ENCODE results near the gene SLC29A3.
"Not testable (repeated sequence)": the region's sequence is repeated elsewhere in the genome, so short reads cannot be mapped to it uniquely, and the experiment has no call there.

Gene SLC29A3

GRCh38 chr10:71347587-71348395, 28.7 kb downstream of the SLC29A3 start:
- DNase-seq, result no peak

GRCh38 chr10:71348850-71349249, 29.8 kb downstream of the SLC29A3 start:
- DNase-seq, result no peak

GRCh38 chr10:71349406-71349805, 30.3 kb downstream of the SLC29A3 start:
- no peak for DNase-seq

- DNase-seq, result no peak
Observed at GRCh38 chr10:71351087-71351486, 32.0 kb downstream of the SLC29A3 start.

GRCh38 chr10:71351628-71352319, 32.7 kb downstream of the SLC29A3 start:
- DNase-seq, result no peak

DNA sequence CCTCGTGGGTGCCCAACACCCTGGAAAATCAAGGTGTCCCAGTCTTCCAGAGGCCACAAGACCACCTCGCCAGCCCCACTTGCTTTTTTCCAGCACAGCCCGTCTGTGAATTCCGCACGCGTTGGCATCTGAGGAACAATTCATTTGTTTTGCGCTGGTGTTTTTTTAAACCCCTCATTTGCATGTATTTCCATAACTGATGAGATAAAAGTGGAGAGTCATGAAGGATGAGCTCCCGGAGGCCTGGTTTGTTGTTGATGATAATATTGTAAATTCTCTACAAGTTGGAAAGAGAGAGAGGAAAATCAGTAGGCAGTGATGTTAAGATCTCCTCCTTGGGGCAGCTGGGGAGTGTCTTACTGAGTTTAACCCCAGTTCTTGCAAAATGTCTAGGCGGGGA, 34.6 kb downstream of the SLC29A3 start:
- DNase-seq, result no peak

DNA sequence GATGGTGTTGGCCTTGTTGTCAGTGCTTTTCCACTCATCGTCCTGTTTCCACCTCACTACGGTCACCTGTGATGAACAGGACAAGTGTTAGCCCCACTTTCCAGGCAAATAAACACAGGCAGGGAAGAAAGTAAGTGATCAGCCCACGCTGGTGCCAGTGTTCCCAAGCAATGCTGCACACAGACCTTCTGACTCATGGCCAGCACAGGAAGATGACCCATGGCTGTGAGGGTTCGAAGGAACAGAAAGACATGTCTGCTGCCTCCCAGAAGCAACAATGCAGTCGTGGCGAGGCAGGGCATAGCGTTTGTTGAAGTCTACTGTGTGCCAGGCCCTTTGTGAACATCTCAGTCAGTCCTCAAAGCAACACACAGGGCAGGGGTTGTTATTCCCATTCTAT, 35.7 kb downstream of the SLC29A3 start:
- DNase-seq, result no peak

DNA sequence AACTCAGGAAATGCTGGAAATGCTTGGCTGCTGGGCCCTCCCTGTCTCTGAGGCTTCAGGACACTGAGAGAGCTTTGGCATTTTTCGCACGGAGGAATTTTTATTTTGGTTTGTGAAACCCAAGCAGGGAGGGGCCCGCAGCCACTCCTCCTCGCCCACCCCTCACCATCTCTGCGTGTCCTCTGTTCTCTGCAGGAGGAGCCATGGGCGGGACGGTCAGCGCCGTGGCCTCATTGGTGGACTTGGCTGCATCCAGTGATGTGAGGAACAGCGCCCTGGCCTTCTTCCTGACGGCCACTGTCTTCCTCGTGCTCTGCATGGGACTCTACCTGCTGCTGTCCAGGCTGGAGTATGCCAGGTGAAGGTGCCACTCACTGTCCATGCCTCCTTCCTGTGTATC, 36.8 kb downstream of the SLC29A3 start:
- no peak for DNase-seq

GRCh38 chr10:71357792-71358265, 38.8 kb downstream of the SLC29A3 start:
- DNase-seq, result no peak

GRCh38 chr10:71358277-71358676, 39.2 kb downstream of the SLC29A3 start:
- no peak for DNase-seq

GRCh38 chr10:71358906-71359305, 39.8 kb downstream of the SLC29A3 start:
- not testable (repeated sequence) for DNase-seq

- DNase-seq, result no peak
Observed at GRCh38 chr10:71359364-71360046, 40.4 kb downstream of the SLC29A3 start.

- DNase-seq, result no peak
Observed at GRCh38 chr10:71360735-71361134, 41.7 kb downstream of the SLC29A3 start.

DNA sequence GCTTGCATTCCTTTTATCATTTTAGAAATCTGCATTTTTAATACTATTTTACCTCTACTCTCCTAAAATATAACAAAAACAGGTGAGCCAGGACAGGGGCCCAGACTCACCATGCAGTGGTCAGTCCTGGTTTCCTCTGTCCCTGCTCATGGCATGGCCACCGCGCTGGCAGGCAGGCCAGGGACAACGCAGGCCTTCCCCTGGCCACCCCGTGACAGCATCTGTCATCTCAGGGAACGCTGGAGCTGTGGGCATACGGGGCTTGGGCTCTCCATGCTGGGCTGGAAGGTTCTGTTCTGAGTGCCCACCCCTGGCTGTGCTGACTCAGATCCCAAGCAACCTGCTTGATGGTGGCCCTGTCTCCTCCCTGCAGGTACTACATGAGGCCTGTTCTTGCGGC, 42.5 kb downstream of the SLC29A3 start:
- no peak for DNase-seq

- DNase-seq, result no peak
Observed at GRCh38 chr10:71362141-71362540, 43.1 kb downstream of the SLC29A3 start.

- no peak for DNase-seq
Observed at GRCh38 chr10:71363936-71364335, 44.9 kb downstream of the SLC29A3 start.

DNA sequence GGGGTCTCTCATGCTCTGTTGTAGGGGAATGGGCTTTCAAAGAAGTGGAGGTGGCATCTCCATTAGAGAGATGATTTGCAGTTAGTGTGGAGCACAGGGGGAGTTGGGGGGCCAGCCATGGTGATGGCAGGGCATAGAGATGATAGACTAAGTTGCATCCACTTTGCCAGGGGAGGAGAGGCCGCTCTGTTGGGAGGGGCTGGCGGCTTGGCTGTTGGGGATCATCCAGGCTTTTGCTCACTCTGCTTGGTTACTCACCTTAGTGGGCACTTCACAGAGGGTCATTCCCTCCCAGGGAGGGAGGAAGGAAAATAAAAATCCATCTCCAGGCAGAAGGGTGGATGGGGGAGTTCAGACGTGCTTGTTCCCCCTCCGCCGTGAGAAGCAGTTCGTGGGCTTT, 46.3 kb downstream of the SLC29A3 start:
- no peak for DNase-seq

DNA sequence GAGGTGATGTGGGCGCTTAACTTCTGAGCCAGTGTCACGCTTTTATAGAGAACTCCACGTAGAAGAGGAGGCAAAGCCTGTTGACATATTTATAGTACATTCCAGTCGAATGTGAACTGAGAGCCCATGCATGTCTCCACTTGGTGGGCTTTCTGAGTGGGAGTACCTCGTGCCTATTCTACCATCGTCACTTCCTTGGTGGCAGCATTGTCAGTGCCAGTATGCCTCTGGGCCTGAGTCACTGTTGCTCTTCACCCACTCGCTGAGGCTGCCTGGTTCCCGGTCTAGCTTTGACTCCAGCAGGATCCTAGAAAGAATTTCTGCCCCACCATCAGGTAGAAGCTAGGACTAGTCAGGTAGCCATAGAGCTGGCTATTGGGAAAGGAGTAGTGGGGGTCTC, 47.6 kb downstream of the SLC29A3 start:
- no peak for DNase-seq

- no peak for DNase-seq
Observed at GRCh38 chr10:71367271-71367670, 48.2 kb downstream of the SLC29A3 start.

GRCh38 chr10:71368176-71368575, 49.1 kb downstream of the SLC29A3 start:
- no peak for DNase-seq

DNA sequence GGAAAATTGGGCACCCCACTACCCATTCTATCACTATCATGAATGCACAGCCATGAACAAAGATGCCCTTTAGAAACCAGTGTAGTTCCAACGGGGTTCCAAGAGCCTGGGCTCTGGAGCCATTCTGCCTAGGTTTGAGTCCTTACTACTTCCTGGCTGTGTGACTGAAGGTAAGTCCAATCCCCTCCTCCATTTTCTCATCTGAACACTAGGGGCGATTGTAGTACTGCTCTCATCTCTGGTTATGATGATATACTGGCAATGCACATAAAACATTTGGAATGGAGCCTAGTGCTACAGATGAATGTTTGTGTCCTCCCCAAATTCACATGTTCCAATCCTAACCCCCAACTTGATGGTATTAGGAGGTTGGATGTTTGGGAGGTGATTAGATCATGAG, 49.6 kb downstream of the SLC29A3 start:
- no peak for DNase-seq

DNA sequence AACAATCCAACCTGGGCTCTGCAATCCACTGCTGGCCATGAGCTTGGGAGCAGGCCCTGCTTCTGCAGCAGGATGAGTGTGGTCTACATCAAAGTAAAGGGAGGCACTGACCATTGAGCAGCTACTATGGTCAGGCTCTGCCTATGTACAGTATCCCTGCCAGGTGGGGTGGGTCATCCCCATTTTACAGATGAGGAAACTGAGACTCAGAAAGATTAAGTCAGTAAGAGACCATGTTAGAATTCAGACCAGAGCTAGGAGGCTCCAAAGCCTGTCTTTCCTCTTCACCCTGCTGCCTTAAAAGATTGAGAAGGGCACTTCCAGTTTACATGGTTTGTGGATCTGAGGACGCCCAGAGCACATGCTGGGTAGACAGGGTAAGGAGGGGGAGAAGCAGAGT, 50.5 kb downstream of the SLC29A3 start:
- DNase-seq, result no peak

- DNase-seq, result no peak
Observed at GRCh38 chr10:71370031-71370430, 51.0 kb downstream of the SLC29A3 start.

DNA sequence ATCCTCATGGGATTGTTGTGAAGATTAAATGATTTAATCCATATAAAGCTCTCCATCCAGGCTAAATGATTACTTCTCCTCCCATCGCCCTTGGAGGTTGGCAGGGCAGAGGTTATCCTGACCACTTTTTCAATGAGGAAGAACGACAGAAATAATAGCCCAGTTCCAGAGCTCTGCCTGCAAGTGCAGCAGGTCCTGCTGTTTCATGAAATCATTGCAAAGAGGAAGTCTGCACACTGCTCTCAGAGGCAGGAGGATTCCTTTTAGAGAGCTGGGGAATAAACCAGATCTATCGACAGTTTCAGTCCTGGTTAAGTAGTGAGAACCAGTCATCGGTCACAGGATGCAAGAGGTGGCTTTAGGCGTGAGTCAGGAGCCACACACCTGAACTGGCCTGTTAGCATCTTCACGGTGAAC, 52.7 kb downstream of the SLC29A3 start:
- DNase-seq, result no peak
